ENCODE results near the gene LAPTM5.

LAPTM5 gene

GRCh38 chr1:30747033-30748008, 10.3 kb downstream of the LAPTM5 start:
- no peak for TF ChIP-seq Cebpa-rat (IDR thresholded peaks at IDR 0.05)
- H3K4me2 ChIP-seq: peak overlapping the region; percentile 91 to 98 (median 95)
- H3K9me3 ChIP-seq (replicated peaks in 1 of 11): no peaks in the 10 kb centered on the region
- H3K27me3 ChIP-seq: no peaks in the 10 kb centered on the region
- peaks cover 64 to 95% (median 87%) of the 10 kb centered on the region in 11 experiments for H3K36me3 ChIP-seq
- peaks cover 100% of the 10 kb centered on the region in 10 experiments for H3K4me1 ChIP-seq
- H4K20me1 ChIP-seq: peaks cover 95 to 100% (median 100%) of the 10 kb centered on the region in 11 experiments
- H3K27ac ChIP-seq: peak overlapping the region; percentile 65 to 100 (median 99)
- peak overlapping the region; percentile 18 to 97 (median 91); a peak in 19 of 20 replicates for H3K4me3 ChIP-seq
- peak overlapping the region; percentile 68 to 99 (median 99) for H3K9ac ChIP-seq

GRCh38 chr1:30746212-30747032, 11.2 kb downstream of the LAPTM5 start:
- Histone ChIP-seq H3K4me2 (peak overlapping the region; percentile 91 to 98 (median 95)), H3K9me3 (replicated peaks in 1 of 11) (no peaks in the 10 kb centered on the region), H3K27ac (peak overlapping the region; percentile 27 to 100 (median 99)), H3K4me1 (peaks cover 100% of the 10 kb centered on the region in 10 experiments), H3K9ac (peak overlapping the region; percentile 68 to 99 (median 99)), H3K27me3 (no peaks in the 10 kb centered on the region), H3K36me3 (peaks cover 64 to 95% (median 87%) of the 10 kb centered on the region in 11 experiments), H3K4me3 (peak overlapping the region; percentile 18 to 97 (median 91); a peak in 19 of 20 replicates), H4K20me1 (peaks cover 95 to 100% (median 100%) of the 10 kb centered on the region in 11 experiments)
- no peak for TF ChIP-seq Cebpa-rat (IDR thresholded peaks at IDR 0.05)

- H3K4me2 ChIP-seq: peak overlapping the region; percentile 91 to 98 (median 95)
- H3K27ac ChIP-seq: peak overlapping the region; percentile 27 to 100 (median 99)
- H3K9ac ChIP-seq: peak overlapping the region; percentile 68 to 99 (median 99); a peak in 21 of 22 replicates
- H3K36me3 ChIP-seq: peaks cover 69 to 95% (median 88%) of the 10 kb centered on the region in 11 experiments
- peaks cover 100% of the 10 kb centered on the region in 11 experiments for H4K20me1 ChIP-seq
- peak overlapping the region; percentile 8 to 97 (median 90); a peak in 14 of 20 replicates for H3K4me3 ChIP-seq
- TF ChIP-seq Cebpa-rat (IDR thresholded peaks at IDR 0.05): no peak
- peaks cover 100% of the 10 kb centered on the region in 10 experiments for H3K4me1 ChIP-seq
- no peaks in the 10 kb centered on the region for H3K9me3 ChIP-seq (replicated peaks in 1 of 11)
- no peaks in the 10 kb centered on the region for H3K27me3 ChIP-seq
These were observed 11.8 kb downstream of the LAPTM5 start for GRCh38 chr1:30745834-30746208.

GRCh38 chr1:30745156-30745833, 12.3 kb downstream of the LAPTM5 start:
- Histone ChIP-seq H3K4me2 (peak overlapping the region; percentile 91 to 98 (median 95)), H4K20me1 (peaks cover 100% of the 10 kb centered on the region in 11 experiments)

GRCh38 chr1:30744060-30744756, 13.4 kb downstream of the LAPTM5 start:
- peak overlapping the region; percentile 91 to 98 (median 95) for H3K4me2 ChIP-seq
- TF ChIP-seq Cebpa-rat (IDR thresholded peaks at IDR 0.05): no peak
- peaks cover 99 to 100% (median 100%) of the 10 kb centered on the region in 11 experiments for H4K20me1 ChIP-seq
- H3K27me3 ChIP-seq: no peaks in the 10 kb centered on the region
- peak overlapping the region; percentile 42 to 99 (median 74); a peak in 18 of 22 replicates for H3K9ac ChIP-seq
- H3K9me3 ChIP-seq (replicated peaks in 1 of 11): no peaks in the 10 kb centered on the region; a peak in 1 of 22 replicates
- H3K4me3 ChIP-seq: peak overlapping the region in 7 of 10 experiments; percentile 11 to 45 (median 22); a peak in 7 of 20 replicates
- H3K36me3 ChIP-seq: peaks cover 77 to 95% (median 88%) of the 10 kb centered on the region in 11 experiments
- H3K27ac ChIP-seq: peak overlapping the region; percentile 27 to 100 (median 99); a peak in 21 of 22 replicates
- H3K4me1 ChIP-seq: peaks cover 99 to 100% (median 100%) of the 10 kb centered on the region in 10 experiments

More at GRCh38 chr1:30745156-30745833, 12.3 kb downstream of the LAPTM5 start:
- Histone ChIP-seq H3K4me1 (peaks cover 100% of the 10 kb centered on the region in 10 experiments), H3K9me3 (replicated peaks in 1 of 11) (no peaks in the 10 kb centered on the region), H3K9ac (peak overlapping the region; percentile 68 to 99 (median 99); a peak in 21 of 22 replicates), H3K4me3 (peak overlapping the region in 9 of 10 experiments; percentile 8 to 94 (median 90); a peak in 13 of 20 replicates), H3K27me3 (no peaks in the 10 kb centered on the region), H3K36me3 (peaks cover 74 to 96% (median 89%) of the 10 kb centered on the region in 11 experiments), H3K27ac (peak overlapping the region; percentile 27 to 100 (median 99); a peak in 21 of 22 replicates)
- no peak for TF ChIP-seq Cebpa-rat (IDR thresholded peaks at IDR 0.05)

GRCh38 chr1:30743584-30744059, 14.0 kb downstream of the LAPTM5 start:
- peak overlapping the region; percentile 91 to 98 (median 95) for H3K4me2 ChIP-seq
- no peak for TF ChIP-seq Cebpa-rat (IDR thresholded peaks at IDR 0.05)
- H3K36me3 ChIP-seq: peaks cover 79 to 97% (median 89%) of the 10 kb centered on the region in 11 experiments
- peaks cover 0 to 6% (median 0%) of the 10 kb centered on the region in 11 experiments; a peak in 1 of 22 replicates for H3K9me3 ChIP-seq (replicated peaks in 1 of 11)
- peak overlapping the region in 7 of 10 experiments; percentile 11 to 45 (median 22); a peak in 7 of 20 replicates for H3K4me3 ChIP-seq
- H4K20me1 ChIP-seq: peaks cover 99 to 100% (median 100%) of the 10 kb centered on the region in 11 experiments
- H3K9ac ChIP-seq: peak overlapping the region in 10 of 11 experiments; percentile 48 to 99 (median 64); a peak in 17 of 22 replicates
- peaks cover 99 to 100% (median 100%) of the 10 kb centered on the region in 10 experiments for H3K4me1 ChIP-seq
- H3K27ac ChIP-seq: peak overlapping the region; percentile 4 to 100 (median 99); a peak in 21 of 22 replicates
- no peaks in the 10 kb centered on the region for H3K27me3 ChIP-seq

GRCh38 chr1:30742963-30743559, 14.5 kb downstream of the LAPTM5 start:
- no peak for TF ChIP-seq Cebpa-rat (IDR thresholded peaks at IDR 0.05)
- H3K4me1 ChIP-seq: peaks cover 99 to 100% (median 100%) of the 10 kb centered on the region in 10 experiments
- peaks cover 79 to 97% (median 89%) of the 10 kb centered on the region in 11 experiments for H3K36me3 ChIP-seq
- no peaks in the 10 kb centered on the region for H3K27me3 ChIP-seq
- peaks cover 0 to 10% (median 0%) of the 10 kb centered on the region in 11 experiments; a peak in 1 of 22 replicates for H3K9me3 ChIP-seq (replicated peaks in 1 of 11)
- H3K9ac ChIP-seq: peak overlapping the region in 10 of 11 experiments; percentile 33 to 55 (median 48); a peak in 15 of 22 replicates
- H3K4me2 ChIP-seq: peak overlapping the region; percentile 91 to 98 (median 95)
- H3K4me3 ChIP-seq: peak overlapping the region in 4 of 10 experiments; percentile 27 to 47 (median 42); a peak in 7 of 20 replicates
- peak overlapping the region in 10 of 11 experiments; percentile 20 to 99 (median 58); a peak in 19 of 22 replicates for H3K27ac ChIP-seq
- H4K20me1 ChIP-seq: peaks cover 99 to 100% (median 100%) of the 10 kb centered on the region in 11 experiments
